Measurements from ENCODE around the gene SP140L.
"Not testable (repeated sequence)": the region's sequence is repeated elsewhere in the genome, so short reads cannot be mapped to it uniquely, and the experiment has no call there.

The SP140L gene

GRCh38 chr2:230384986-230385385 lies 58.0 kb downstream of the SP140L start:
- no peak for DNase-seq

DNA sequence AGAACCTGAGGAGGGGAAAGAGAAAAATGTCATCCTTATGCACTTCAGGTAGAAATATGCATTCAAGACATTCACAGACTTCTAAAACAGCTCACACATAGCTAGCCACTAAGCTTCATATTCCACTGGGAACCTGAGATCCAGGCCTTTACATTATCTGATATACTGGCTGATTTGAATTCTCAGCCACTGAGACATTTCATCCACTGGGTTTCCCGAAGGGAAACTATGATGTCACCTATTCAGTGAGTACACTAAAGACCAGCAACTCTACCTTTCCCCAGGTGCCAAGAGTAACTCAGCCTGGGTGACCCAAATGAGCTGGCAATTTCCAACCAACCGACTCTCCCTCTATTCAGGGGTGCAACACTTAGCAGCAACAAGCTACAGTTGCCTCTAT lies 67.3 kb downstream of the SP140L start:
- no peak for DNase-seq

- not testable (repeated sequence) for DNase-seq
These were observed 71.7 kb downstream of the SP140L start for GRCh38 chr2:230398698-230399097.

GRCh38 chr2:230400041-230400440 lies 73.0 kb downstream of the SP140L start:
- DNase-seq: no peak

DNA sequence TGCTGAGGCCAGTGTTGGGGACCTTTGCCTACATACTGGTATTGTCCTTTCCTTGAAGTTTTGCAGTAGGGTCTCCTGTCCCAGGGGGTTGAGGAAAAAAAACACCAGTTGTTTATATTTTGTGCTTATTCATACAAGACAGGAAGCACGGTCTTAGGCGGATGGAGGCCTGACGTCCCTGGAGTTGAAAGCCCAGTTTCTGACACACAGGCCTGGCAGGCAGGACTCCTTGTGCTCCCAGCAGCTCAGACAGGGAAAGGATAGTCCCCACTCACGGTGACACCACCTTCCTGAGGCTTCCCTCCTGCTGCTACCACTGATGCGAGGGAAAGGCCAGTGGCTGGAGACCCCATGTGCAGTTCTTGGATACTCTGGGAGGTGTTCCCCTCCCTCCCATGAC lies 73.5 kb downstream of the SP140L start:
- DNase-seq: no peak

GRCh38 chr2:230401026-230401425 lies 74.0 kb downstream of the SP140L start:
- not testable (repeated sequence) for DNase-seq

DNA sequence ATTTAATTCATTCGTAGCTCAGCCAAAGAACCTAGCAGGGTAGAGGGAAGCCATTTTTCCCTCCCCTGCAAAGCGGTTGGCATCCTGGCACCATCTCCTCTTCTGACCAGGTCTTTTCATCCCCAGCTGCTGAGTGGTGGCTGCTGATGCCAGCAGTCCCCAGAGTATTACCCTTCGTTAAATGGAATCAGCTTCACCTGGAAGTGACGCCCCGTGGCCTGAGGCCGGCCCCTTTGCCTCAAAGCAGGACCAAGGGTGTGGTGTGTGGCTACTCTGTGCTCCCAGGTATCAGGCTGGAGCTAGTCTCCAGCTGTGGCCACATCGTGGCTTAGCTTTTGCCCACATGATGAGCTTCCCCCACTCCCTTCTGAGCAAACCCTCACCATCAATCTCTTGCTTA lies 76.8 kb downstream of the SP140L start:
- no peak for DNase-seq

- no peak for DNase-seq
These were observed 78.8 kb downstream of the SP140L start for GRCh38 chr2:230405824-230406223.

- DNase-seq: no peak
These were observed 81.3 kb downstream of the SP140L start for GRCh38 chr2:230408244-230408842.

DNA sequence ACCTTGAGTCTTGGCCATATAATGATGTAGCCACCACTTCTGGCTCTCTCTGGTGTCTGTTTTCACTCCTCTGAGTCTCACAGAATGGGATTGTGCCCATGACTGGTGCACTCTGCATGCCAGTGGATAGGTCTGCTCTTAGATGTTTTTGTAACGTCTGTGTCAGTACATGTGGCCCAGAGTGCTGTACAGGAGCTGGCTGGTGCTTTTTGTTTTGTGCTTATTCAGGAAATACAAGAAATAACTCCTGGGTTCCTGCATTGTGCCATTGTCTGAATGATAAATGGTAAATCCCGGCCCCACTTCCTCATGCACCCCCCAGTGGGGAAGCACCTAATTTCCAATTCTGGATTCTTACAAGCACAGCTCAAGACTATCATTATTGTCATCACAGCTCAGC lies 82.3 kb downstream of the SP140L start:
- DNase-seq: not testable (repeated sequence)

DNA sequence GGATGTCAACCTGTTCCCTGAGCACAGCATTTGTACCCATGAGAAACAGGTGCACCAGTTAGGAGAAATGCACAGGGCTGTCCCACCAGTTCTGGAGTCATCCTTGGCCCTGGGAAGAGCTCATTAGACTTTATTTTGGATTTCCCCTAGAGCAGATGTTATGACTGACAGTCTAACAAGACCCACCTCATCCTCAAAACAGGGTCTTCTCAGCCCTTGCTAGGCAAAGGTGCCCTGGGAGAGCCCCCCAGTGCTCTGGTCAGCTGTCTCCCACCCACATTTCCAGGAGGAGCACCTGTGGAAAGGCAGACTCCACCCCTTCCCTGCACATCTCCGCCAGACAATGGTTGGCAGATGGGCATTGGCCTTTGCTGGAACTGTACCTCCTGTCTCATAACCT lies 83.3 kb downstream of the SP140L start:
- no peak for DNase-seq

GRCh38 chr2:230410861-230411569 lies 84.0 kb downstream of the SP140L start:
- DNase-seq: peak; percentile 17

GRCh38 chr2:230411570-230412370 lies 84.8 kb downstream of the SP140L start:
- DNase-seq: peak; percentile 81

DNA sequence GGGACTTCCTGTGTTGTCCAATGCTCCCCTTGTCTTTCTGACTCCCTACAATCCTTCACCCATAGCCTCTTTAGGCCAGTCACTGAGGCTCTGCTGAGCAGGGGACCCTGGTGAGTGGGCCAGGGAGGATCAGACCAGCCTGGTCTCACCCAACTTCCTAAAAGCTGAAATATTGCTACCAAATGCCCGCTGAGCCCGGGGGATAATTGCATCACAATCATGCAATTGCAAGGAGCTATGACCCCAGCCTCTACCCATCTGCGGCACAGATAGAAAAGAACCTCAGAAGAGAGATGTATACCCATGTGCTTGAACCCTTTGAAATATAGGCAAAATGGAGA lies 85.3 kb downstream of the SP140L start:
- no peak for DNase-seq

DNA sequence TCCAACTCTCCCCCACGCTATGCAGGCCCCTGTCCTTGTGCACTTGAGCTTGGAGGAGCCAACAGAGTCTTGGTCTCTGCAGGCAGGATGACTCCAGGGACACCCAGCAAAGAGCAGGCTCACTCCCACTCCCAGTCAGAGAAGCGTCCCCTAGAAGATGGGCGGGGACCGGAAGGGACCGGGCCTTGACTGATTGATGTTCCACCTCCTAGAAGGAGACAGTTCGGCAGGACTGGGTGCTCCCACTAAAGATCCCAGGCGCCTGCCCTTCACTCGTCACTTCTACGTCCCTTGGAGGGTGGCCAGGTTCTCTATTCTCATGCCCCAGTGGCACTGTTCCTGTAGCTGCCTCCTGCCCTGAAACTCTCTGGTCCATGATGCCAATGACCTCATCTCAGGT lies 85.9 kb downstream of the SP140L start:
- no peak for DNase-seq

DNA sequence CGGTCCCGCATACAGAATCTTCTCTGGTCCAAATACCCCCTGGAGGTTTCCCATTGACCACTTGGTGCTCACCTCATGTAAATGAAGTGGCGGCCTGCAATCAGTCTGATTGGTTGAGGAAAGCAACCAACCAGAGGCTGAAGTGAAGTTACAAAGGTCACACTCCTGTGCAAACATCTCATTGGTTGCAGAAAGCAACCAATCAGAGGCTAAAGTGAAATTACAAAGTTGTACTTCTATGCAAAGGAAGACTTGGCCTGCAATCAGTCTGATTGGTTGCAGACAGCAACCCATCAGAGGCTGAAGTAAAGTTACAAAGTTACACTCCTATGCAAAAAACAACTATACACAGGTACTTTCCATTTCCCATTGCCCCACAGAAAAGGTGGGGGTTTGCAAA lies 86.5 kb downstream of the SP140L start:
- DNase-seq: peak; percentile 30

DNA sequence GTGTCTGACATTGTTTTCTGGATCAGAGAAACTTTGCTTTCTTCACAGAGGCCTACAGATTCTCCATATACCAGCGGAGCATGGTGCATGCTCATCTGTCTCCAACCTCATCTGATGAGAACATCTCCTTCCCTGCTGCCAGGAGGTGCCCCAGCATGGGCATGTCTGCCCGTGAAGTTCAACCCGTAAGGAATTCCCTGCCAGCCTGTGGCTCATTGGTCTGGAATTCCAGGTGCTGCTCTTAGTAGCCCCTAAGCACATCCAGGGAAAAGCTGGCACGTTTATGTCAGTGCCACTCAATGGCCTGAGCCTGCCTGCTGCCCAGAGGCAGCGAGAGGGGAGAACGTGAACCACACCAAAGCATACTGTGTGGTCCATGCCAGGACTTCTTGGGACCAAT lies 87.3 kb downstream of the SP140L start:
- DNase-seq: no peak

DNA sequence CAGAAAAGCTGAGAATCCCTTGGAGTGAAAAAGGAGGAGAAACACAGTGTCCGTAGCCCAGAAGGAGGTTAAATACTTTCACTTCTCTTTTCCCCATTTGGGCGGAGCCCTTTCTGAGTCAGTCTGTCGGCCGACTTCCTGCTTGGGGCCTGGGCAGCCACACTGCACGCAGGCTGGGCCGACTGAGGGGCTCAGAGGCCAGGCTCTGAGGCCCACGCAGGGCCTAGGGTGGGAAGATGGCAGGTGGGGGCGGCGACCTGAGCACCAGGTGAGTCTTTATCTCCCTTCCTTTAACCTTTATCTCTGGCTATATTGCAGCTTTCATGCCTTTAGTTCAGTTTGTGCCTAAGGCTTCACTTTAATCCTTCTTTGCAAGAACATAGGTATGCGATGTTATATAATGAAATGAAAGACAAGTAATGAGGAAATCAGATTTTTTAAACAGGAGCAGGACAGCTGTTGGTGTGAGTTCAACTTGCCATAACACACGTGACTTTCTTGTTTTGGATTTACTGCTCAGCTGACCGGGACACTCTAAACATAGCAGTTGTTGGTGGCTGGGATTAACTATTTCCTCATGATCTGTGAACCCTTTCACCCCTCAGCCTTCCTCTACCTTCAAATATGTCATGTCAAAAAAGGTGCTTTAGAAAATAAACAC lies 89.2 kb downstream of the SP140L start, which contains the start of gene SP100:
Gene SP100, plus strand, starts transcription at position 141 of the 661 bp plus-strand sequence. Its CDS starts 96 bp downstream, at position 237.
- DNase-seq: peak; percentile 91

- no peak for DNase-seq
These were observed 90.4 kb downstream of the SP140L start for GRCh38 chr2:230417436-230417835.

DNA sequence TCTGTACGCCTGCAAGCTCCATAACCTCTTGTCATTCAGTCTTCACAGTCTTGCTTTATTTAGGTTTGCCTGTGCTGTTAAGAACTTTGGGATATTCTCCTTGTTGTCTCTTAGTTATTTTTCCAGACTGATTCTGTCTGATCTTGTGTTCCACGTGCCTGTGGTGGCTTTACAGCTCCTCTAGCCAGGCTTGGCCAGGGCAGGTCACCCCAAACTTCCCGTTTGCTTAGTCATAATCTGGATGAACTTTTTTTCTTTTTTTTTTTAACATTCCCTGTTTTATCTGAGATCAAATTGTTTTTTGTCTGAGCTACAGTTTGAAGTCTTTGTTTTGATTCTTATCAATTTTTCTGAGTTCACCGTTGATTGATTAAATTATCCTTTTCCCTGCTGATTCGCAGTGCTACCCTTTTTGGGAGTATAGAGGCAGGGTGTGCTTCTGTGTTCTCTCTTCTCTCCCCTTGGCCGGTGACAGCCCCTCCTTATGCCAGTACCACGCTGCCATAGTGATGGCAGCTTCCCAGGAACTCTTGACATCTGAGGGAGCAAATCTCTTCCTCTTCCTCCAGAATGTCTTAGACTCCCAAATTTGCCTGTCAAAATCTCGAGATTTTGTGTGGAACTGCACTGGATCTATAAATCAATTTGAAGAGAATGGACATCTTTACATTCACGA lies 91.5 kb downstream of the SP140L start:
- no peak for DNase-seq

DNA sequence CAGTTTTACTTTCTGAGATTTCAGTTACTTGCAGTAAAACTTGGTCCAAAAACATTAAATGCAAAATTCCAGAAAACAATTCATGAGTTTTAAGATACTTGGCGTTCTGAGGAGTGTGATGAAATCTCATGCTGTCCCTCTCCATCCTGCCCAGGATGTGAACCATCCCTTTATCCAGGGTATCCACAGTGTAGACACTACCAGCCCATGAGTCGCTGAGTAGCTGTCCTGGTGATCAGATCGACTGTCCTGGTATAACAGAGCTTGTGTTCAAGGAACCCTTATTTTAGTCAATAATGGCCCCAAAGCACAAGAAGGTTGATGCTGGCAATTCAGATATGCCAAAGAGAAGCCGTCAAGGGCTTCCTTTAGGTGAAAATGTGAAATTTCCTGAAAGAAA lies 92.2 kb downstream of the SP140L start:
- DNase-seq: no peak

DNA sequence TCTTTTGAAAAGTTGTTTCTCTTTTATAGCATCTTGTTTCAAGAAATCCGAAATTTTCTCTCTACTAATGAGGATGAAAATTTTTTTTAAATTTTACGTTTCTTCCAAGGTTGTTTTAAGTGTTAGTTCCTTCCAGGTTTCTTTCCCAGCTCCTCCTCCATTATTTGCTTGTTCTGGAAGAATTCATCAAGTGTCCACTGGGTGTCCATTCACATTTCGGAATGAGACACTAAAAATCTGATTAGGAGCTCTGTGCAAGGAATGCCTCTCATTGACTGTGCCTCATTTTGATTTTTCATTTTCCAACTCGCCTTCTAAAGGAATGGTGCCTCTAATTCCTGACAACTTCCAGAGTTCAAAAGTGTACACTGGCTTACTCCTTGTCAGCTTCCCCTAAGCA lies 95.2 kb downstream of the SP140L start:
- no peak for DNase-seq
